Endothelial cell of umbilical vein (primary cell): ENCODE measurements around the gene NCAN.

Source experiments
- EZH2 ChIP-seq: IDR thresholded peaks from 2 replicates; pipeline ENCODE4 v1.6.1; 2012; ENCODE audit warnings: borderline replicate concordance, low read depth, mild to moderate bottlenecking, moderate library complexity, low read length, inconsistent platforms; ENCODE audit not compliant: severe bottlenecking
- GATA2 ChIP-seq: IDR thresholded peaks from 2 replicates; pipeline ENCODE4 v1.7.0; 2011; ENCODE audit warnings: low read depth, mild to moderate bottlenecking, moderate library complexity, mixed read lengths, low read length; ENCODE audit not compliant: insufficient read length, insufficient read depth
- JUN ChIP-seq: IDR thresholded peaks from 2 replicates; pipeline ENCODE4 v1.6.1; 2011; ENCODE audit warnings: borderline replicate concordance, low read depth; ENCODE audit not compliant: insufficient read length, insufficient read depth
- POLR2A ChIP-seq: IDR thresholded peaks from 2 replicates; pipeline ENCODE4 v1.6.1; 2012; ENCODE audit warnings: low read depth, mild to moderate bottlenecking, control low read depth, low read length
- POLR2AphosphoS5 ChIP-seq: IDR thresholded peaks from 2 replicates; pipeline ENCODE4 v1.6.1; 2012; ENCODE audit warnings: low read depth, mild to moderate bottlenecking, control low read depth, low read length, moderate library complexity; ENCODE audit not compliant: insufficient read depth
- TF ChIP-seq, protein P1 (sequence below), 2 donors: IDR thresholded peaks; 1 replicate in 1 of 2; 2 replicates in 1 of 2; pipeline ENCODE4 v1.5.1; 2011; ENCODE audit warnings: low read length in 2 of 2, mild to moderate bottlenecking in 2 of 2, moderate library complexity in 2 of 2, control low read depth in 1 of 2, inconsistent platforms in 1 of 2, low read depth in 1 of 2; ENCODE audit not compliant: insufficient read depth in 1 of 2; ENCODE audit errors: extremely low read depth in 1 of 2

GRCh38 chr19:19218911-19219310 lies 7.2 kb downstream of the NCAN start:
- TF ChIP-seq POLR2A, result no peak
- TF ChIP-seq, protein P1, sequence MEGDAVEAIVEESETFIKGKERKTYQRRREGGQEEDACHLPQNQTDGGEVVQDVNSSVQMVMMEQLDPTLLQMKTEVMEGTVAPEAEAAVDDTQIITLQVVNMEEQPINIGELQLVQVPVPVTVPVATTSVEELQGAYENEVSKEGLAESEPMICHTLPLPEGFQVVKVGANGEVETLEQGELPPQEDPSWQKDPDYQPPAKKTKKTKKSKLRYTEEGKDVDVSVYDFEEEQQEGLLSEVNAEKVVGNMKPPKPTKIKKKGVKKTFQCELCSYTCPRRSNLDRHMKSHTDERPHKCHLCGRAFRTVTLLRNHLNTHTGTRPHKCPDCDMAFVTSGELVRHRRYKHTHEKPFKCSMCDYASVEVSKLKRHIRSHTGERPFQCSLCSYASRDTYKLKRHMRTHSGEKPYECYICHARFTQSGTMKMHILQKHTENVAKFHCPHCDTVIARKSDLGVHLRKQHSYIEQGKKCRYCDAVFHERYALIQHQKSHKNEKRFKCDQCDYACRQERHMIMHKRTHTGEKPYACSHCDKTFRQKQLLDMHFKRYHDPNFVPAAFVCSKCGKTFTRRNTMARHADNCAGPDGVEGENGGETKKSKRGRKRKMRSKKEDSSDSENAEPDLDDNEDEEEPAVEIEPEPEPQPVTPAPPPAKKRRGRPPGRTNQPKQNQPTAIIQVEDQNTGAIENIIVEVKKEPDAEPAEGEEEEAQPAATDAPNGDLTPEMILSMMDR (IDR thresholded peaks at IDR 0.05; ENCODE audit: extremely low read depth in 1 of 2, insufficient read depth in 1 of 2, low read depth in 1 of 2, low read length in 2 of 2), result no peak
- TF ChIP-seq GATA2, result no peak
- no peak for TF ChIP-seq POLR2AphosphoS5
- TF ChIP-seq JUN, result no peak
- no peak for TF ChIP-seq EZH2
